Vagina (tissue), 2 donors: ENCODE results near the gene SSB.
"Not testable (repeated sequence)": the region's sequence is repeated elsewhere in the genome, so short reads cannot be mapped to it uniquely, and the experiment has no call there.

Experiments used
- POLR2A ChIP-seq, 2 donors: fragments of 450-650 bp; IDR thresholded peaks; one replicate each; pipeline ENCODE4 v1.6.1; 2017; ENCODE audit warnings: antibody characterized with exemption in 2 of 2, mild to moderate bottlenecking in 2 of 2, moderate library complexity in 2 of 2
- TF ChIP-seq, protein P1 (sequence below), 3 experiments: fragments of 450-650 bp in 2 of 3; fragments of 200-600 bp in 1 of 3; sonication (generic) in 1 of 3; IDR thresholded peaks; one replicate each; pipeline ENCODE4 v1.5.1; 2017 to 2019; ENCODE audit warnings: antibody characterized with exemption in 3 of 3, mild to moderate bottlenecking in 2 of 3, moderate library complexity in 2 of 3

DNA sequence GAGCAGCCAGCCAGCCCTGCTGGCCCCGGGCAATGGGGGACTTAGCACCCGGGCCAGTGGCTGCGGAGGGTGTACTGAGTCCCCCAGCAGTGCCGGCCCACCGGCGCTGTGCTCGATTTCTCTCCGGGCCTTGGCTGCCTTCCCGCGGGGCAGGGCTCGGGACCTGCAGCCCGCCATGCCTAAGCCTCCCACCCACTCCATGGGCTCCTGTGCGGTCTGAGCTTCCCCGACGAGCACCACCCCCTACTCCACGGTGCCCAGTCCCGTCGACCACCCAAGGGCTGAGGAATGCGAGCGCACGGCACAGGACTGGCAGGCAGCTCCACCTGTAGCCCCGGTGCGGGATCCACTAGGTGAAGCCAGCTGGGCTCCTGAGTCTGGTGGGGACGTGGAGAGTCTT lies 43.0 kb downstream of the SSB start:
- not testable (repeated sequence) for TF ChIP-seq POLR2A (IDR thresholded peaks at IDR 0.05)
- TF ChIP-seq, protein P1, sequence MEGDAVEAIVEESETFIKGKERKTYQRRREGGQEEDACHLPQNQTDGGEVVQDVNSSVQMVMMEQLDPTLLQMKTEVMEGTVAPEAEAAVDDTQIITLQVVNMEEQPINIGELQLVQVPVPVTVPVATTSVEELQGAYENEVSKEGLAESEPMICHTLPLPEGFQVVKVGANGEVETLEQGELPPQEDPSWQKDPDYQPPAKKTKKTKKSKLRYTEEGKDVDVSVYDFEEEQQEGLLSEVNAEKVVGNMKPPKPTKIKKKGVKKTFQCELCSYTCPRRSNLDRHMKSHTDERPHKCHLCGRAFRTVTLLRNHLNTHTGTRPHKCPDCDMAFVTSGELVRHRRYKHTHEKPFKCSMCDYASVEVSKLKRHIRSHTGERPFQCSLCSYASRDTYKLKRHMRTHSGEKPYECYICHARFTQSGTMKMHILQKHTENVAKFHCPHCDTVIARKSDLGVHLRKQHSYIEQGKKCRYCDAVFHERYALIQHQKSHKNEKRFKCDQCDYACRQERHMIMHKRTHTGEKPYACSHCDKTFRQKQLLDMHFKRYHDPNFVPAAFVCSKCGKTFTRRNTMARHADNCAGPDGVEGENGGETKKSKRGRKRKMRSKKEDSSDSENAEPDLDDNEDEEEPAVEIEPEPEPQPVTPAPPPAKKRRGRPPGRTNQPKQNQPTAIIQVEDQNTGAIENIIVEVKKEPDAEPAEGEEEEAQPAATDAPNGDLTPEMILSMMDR (IDR thresholded peaks at IDR 0.05): not testable (repeated sequence)
